VCaP (cell line): ENCODE data around the gene PLCB4.

Source experiments
- H3K27ac ChIP-seq: fragments of 450-650 bp; 2 replicates; pipeline ENCODE4 v1.5.1; 2017
- TF ChIP-seq, protein P1 (sequence below): fragments of 450-650 bp; conservative IDR thresholded peaks from 2 replicates; pipeline ENCODE4 v1.5.1; 2017; ENCODE audit warnings: mild to moderate bottlenecking, moderate library complexity

The PLCB4 gene

DNA sequence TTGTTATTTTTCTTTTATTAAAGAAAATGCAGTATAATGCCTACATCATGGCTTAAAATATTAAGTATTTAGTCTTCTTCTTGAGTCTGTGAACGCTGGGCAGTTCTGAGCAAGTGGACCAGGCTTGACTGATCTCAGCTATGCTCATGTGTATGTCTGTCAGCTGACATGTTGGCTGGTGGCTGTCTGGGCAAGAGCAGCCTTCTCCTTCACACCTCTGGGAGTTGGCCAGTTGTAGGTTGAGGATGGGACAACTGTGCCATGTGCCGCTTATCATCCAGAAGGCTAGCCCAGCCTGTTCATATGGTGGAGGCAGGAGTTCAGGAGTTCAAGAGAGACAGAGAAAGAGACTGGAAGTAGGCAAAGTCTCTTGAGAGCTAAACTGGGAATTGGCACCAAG lies 175.9 kb downstream of the PLCB4 start:
- no peak overlapping the region for H3K27ac ChIP-seq
- TF ChIP-seq, protein P1, sequence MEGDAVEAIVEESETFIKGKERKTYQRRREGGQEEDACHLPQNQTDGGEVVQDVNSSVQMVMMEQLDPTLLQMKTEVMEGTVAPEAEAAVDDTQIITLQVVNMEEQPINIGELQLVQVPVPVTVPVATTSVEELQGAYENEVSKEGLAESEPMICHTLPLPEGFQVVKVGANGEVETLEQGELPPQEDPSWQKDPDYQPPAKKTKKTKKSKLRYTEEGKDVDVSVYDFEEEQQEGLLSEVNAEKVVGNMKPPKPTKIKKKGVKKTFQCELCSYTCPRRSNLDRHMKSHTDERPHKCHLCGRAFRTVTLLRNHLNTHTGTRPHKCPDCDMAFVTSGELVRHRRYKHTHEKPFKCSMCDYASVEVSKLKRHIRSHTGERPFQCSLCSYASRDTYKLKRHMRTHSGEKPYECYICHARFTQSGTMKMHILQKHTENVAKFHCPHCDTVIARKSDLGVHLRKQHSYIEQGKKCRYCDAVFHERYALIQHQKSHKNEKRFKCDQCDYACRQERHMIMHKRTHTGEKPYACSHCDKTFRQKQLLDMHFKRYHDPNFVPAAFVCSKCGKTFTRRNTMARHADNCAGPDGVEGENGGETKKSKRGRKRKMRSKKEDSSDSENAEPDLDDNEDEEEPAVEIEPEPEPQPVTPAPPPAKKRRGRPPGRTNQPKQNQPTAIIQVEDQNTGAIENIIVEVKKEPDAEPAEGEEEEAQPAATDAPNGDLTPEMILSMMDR, result no peak

DNA sequence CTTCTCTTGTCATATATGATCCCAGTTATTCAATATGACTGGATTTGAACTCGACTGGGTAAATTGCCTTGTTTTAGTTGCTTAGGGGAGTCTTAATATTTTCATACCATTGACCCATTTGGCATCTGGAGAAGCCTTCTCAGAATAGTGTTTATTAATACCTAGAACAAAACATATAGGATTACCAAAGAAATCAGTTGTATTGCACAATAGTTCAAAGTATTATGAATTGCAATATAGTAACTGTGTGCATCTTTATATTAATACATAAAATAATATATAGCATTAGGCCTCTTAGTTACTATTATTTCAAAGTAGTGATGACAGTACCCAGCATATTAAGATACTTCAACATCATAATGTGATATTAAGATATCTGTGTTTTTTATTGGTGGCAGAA lies 177.8 kb downstream of the PLCB4 start:
- H3K27ac ChIP-seq, result no peak overlapping the region
- TF ChIP-seq, protein P1, result no peak

DNA sequence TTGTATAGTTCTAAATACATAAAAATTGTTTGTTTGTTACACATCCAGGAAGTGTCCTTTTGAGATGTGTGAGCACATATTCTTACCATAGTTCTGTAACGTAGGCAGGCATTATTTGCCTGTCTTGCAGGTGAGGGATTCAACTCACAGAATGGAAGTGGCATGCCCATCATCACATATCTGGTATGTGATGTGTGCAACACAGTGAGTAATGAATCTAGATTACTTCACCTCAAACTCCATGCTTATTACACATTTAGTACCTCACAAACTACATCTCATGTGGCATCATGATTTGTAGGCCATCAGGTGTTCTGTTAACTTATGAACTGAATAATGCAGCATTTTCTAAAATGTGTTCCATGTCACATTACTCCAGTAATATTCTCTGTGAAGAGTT lies 181.6 kb downstream of the PLCB4 start:
- no peak overlapping the region for H3K27ac ChIP-seq
- TF ChIP-seq, protein P1, result no peak

DNA sequence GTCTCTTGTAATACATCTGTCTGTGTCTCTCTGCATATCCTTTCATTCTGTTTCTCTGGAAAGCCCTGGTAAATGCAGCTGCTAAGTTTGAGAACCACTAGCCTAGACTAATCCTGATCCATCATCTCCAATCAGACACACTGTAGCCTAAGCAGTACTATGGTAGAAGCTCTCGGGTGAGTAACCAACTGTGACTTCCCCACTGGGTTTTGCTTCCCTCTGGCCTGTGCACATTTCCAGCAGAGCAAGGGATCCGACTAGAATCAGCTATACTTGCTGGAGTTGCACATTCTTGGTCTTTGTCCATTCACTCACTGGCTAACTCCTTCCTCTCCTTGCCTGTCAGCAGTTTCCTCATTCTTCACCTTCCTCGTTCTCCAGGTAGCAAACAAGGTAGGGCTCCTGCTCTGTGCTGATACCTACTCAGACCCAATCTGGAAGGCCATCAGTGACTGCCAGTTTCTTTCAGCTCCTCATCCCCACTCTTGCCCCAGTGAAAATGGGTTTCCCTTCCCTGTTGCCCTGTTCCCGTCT lies 184.2 kb downstream of the PLCB4 start:
- no peak overlapping the region for H3K27ac ChIP-seq
- TF ChIP-seq, protein P1, result no peak

DNA sequence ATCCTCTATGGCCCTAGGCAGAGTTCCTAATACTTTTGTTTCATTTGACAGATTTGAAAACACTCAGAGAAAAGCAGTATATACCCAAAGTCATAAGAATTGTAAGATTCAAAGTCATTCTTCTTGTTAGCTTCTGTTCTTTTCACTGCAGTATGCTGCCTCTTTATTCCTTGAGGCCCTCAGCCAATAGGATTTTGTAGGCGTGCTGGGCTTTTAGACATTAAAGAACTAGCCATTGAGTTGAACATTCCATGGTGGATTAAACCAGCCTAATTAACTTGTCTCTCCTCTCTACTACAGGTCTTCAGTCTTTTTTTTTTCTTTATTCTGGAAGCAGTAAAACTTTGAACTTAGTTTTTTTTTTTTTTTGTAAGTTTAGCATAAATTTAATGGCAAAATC lies 186.3 kb downstream of the PLCB4 start:
- TF ChIP-seq, protein P1, result no peak
- no peak overlapping the region for H3K27ac ChIP-seq

DNA sequence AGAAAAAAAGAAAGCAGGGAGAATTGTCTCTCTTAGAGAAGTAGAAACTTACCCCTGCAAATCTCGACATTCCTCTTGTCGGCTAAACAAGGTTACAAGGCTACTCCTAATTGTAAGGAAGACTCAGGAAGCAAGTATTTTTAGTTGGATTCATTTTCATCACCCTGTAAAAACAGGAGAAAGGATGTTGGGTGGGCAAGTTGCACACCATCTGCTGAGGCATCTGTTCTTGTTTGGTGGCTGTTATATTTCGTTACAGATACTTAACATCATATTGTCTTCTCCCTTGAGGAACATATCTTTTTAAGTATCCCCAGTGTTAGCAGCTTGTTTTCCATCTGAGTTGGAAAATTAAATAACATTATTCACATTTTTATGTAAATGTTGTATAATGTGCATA lies 187.5 kb downstream of the PLCB4 start:
- H3K27ac ChIP-seq, result no peak overlapping the region
- TF ChIP-seq, protein P1, result no peak

DNA sequence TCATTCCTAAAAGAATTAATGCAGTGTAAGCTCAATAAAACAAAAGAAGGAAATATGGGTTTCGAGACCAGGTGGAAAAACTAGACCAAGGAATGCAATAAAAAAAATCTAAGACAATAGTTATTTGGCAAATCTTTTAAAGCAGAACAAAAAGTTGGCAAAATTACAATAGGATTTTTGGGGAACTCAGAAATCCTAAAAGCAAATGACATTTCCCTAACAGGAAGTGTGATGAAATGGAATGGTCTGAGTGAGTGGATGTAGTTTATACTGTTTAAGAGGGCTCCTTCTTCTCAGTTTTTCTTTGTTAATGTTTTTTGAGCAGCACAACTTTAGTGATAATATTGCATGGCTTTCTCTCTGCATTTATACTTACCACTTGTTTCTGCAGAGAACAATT lies 190.0 kb downstream of the PLCB4 start:
- TF ChIP-seq, protein P1, result no peak
- H3K27ac ChIP-seq, result no peak overlapping the region
